Stimulated activated CD8-positive, alpha-beta memory T cell treated with anti-CD3 and anti-CD28 coated beads, Interleukin-7, amount 100 ng/mL, for 4 hours (primary cell): Measurements from ENCODE around the gene STK32B.

Experiments used
- DNase-seq, 2 donors: peaks; one replicate each; pipeline ENCODE4 v3.0.0-alpha.2; 2020; ENCODE audit warnings: low read depth in 2 of 2

Gene STK32B

DNA sequence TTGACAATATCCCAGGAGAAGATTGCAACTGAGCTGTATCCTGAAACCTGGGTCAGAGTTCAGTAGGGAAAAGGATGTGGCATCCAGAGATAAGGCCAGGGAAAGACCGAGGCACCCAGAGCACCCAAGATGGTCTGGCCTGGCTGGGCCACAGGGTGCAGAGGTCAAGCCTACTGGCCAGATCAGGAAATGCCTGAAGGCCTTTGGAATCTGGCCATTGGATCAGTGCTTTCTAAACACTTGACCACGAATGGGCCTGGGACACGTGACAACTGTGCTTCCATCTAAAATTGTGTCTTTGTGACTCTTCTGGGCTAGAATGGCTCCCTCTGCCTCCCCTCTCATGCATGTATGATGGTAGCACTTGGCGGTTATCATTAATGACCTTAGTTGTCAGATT lies 340.2 kb downstream of the STK32B start:
- no peak for DNase-seq

- DNase-seq, result no peak
These were observed 342.7 kb downstream of the STK32B start for GRCh38 chr4:5393911-5394513.

- DNase-seq, result no peak
These were observed 344.5 kb downstream of the STK32B start for GRCh38 chr4:5395781-5396180.

DNA sequence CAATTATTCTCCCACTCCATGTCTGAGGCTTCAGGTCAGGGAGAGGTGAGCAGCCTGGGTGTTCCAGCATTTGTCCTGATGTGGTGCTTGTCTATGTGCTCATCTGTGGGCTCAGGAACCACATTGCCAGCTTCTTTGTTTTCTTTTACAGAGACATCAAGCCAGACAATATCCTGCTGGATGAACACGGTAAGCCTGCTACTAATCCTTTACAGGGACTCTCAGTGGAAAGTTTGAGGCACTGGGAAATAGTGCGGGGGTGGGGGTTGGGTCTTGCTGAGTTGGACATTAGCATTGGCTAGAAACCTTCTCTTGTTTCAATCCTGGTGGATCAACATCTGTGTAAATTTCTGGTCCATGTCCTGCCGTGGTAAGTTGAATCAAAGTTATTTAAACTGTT lies 346.8 kb downstream of the STK32B start:
- DNase-seq, result no peak

DNA sequence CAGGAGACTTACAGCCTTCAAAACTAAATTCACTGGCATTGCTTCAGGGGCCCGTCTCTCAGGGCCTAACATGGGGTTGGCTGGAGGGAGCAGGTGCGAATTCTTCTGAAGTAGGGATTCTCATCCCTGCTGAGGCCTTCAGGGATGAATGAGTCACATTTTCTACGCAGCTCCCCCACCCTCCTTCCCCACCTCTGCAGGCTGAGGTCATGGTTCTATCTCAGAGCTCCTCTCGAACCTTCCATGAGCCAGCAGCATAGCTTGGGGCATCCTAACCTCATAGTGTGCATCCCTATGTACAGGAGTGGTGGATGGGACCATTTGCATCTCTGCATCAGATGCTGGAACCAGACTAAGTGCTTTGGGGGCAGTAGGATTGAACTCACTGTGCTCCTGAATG lies 347.8 kb downstream of the STK32B start:
- no peak for DNase-seq

DNA sequence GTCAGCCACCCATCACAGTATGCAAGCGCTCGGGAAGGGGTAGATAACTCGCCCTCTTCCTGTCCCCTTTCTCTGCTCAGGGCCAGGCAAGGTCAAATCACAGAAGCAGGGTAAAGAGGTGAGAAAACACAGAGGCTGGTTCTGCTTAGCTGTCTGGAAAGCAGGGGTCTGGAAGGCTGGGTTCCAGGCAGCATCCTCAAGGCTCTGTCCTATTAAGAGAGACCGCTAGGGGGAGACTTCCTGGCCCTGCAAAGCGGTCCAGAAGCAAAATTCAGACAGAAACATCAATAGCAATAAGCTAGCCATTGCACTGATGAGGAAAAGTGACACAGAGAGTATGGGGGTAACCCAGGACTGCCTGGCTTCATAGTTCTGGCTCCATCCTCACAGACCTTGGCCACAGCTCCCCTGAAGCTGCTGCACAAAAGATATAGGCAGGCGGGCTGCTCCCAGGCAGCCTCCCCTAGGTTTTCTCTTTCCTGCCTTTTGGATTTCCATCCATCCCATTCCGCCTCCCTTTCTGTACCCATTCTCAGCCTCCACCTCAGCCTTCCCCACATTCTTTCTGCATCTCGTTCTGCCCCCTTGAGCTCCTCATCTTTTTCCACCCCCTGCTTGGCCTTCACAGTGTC lies 348.6 kb downstream of the STK32B start:
- DNase-seq, result no peak

DNA sequence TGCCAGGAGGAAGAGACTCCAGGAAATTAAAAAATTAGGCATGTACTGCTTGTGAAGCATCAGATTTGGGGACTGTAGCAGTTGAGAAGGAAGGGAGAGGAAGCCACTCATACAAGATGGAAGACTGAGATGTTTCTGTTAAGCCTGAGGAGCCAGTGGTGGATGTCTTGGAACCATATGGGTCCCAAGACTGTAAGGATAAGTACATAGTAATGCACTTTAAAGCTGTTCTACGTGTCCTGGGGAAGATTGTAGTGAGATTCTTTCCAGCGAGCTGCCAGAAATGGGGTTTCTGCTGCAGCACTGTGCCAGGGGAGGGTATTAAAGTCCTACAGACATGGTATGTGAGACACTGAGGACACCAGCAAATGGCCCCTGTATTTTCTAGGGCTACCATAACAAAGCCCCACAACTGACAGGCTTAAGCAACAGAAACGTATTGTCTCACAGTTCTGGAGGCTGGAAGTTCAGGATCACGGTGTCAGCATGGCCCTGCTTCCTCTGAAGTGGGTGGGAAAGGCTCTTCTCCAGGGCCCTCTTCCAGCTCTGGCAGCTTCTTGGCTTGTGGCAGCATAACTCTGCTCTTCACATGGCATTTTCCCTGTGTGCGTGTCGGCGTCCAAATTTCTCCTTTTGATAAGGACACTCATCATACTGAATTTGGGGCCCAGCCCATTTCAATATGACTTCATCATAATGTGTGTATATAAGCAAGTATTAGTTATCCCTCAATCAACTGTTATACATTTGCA lies 352.6 kb downstream of the STK32B start:
- DNase-seq, result no peak

DNA sequence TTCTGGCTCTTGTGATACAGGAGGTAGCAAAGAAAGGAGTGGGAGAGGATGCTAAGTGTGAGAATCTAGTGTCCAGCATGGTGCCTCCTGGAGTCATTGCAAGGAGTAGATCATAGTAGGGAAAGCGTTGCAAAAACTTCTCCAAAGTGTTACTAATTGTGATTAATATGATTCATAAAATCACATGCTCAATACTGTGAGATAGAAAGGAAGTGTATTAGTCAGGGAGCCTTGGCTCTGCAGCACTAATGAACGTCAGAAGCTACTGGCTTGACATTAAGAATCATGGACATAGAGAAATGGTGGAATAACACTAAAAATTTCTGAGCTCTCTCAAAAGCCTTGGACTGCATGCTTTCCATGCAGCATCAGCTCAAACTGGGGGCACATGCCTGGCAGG lies 358.0 kb downstream of the STK32B start:
- no peak for DNase-seq

GRCh38 chr4:5409972-5410618 lies 358.8 kb downstream of the STK32B start:
- DNase-seq, result no peak

- no peak for DNase-seq
These were observed 361.0 kb downstream of the STK32B start for GRCh38 chr4:5412296-5412695.

- DNase-seq, result no peak
These were observed 361.5 kb downstream of the STK32B start for GRCh38 chr4:5412751-5413150.

- DNase-seq, result no peak
These were observed 365.4 kb downstream of the STK32B start for GRCh38 chr4:5416637-5417036.

DNA sequence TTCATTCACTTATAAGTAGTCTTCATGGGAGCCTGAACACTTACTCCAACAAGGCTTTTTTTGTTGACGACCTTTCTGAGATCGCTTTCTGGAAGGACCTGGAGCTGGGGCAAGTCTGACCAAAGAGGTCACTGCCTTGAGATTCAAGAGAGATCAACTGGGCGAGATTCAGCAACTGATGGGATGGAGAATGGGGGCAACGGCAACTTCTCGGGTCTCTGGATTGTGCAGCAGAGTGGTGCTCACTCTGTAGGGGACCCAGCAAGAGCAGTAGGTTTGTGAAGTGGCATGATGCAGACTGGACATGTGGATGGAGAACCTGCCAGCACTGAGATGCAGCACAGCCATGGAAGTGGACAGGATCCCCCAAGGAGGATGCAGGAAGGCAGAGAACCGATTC lies 369.0 kb downstream of the STK32B start:
- DNase-seq, result no peak

- DNase-seq, result no peak
These were observed 370.1 kb downstream of the STK32B start for GRCh38 chr4:5421416-5421815.

- DNase-seq, result no peak
These were observed 370.9 kb downstream of the STK32B start for GRCh38 chr4:5422195-5422594.

DNA sequence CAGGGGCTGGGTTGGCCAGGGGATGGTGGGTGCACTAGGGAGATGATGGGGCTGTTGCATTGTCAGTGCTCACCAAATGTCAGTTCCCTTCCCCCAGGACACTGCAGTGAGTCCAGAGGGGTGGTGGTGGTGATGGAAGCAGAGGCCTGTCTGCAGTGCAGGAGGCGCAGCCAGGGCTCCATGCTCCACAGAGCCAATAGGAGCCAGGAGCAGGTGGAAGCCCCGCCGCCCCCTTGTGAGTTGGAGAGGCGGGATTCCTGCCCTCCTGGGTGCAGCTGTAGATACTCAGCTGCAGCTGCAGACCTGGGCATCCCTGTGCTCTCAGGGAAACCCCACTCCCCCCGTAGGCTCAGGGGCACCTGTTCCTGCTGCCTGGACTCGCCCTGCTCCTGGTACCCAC lies 372.4 kb downstream of the STK32B start:
- DNase-seq, result no peak

- no peak for DNase-seq
These were observed 372.9 kb downstream of the STK32B start for GRCh38 chr4:5424211-5424610.

DNA sequence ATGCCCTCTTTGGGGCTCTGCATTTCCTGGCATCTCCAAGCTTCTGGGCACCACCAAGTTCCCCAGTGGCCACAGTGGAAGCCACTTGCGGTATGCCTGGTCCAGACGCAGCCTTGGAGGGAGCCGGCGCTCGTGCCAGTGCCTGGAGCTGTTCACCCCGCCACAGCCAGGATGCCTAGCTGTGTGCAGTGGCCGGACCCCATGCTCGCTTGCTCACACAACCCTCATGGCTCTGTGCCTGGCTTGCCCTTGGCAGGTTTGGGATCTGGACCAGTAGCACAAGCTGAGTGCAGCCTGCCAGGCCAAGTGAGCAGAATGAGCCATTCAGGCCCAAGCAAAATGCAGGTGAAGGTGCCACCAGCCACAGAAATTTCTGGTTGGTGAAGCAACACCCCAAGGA lies 373.6 kb downstream of the STK32B start:
- DNase-seq, result no peak

DNA sequence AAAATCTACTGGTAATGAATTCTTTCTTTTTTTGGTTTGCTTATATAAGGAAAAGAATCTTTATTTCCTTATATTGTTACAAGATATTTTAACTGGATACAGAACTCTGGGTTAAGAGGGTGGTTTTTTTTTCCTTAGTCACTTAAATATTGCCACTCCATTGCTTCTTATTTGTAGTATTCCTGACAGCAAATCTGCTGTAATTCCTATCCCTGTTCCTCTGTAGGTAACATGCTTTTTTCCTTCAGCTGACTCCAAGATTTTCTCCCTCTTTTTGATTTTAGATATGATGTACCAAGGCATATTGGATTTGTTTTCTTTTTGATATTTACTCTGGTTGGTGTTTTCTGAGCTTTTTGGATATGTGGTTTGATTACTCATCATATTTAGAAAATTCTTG lies 378.5 kb downstream of the STK32B start:
- DNase-seq, result no peak

DNA sequence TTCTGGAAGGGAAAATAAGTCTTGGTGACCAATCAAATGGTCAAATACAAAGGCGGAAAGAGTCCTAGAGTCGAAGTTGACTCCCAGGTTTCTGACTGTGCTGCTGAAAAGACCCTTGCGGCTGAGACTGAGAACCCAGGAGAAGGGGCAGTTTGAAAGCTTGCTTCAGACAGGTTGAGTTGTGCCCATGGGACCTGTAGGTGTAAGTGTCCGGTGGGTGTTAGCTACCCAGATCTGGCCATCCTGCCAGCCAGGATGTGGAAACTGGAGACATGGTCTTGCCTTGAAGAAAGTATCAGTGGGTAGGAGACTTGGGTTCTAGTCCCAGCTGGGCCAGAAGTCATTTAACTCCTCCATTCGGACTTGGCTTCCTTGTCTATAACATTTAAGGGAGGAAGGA lies 381.9 kb downstream of the STK32B start:
- DNase-seq, result no peak

GRCh38 chr4:5435201-5435600 lies 383.9 kb downstream of the STK32B start:
- no peak for DNase-seq

GRCh38 chr4:5435823-5436222 lies 384.5 kb downstream of the STK32B start:
- DNase-seq, result no peak
